Ovary (tissue), 10 donors: ENCODE measurements around the gene CALD1. TPM values are rescaled to one million over a fixed set of nuclear protein-coding genes. Genes with fewer than 3 reads are reported as not detected.
A peak's percentile ranks its signal among the peaks of the same experiment; 100 is the strongest.

Source experiments
- DNase-seq, 5 donors: peaks; one replicate each; pipeline ENCODE4 v3.0.0-alpha.2; 2019 to 2020
- H3K27ac ChIP-seq, 2 donors: fragments of 200-600 bp; one replicate each; pipeline versions ENCODE4 v1.5.1 to v1.8.0; 2019 to 2022
- H3K27me3 ChIP-seq: fragments of 200-600 bp; one replicate; pipeline ENCODE4 v1.8.0; 2022
- H3K36me3 ChIP-seq: fragments of 200-600 bp; sonication (generic); one replicate; pipeline ENCODE4 v1.5.1; 2019
- H3K4me1 ChIP-seq: one replicate; pipeline ENCODE4 v1.8.1; 2013; ENCODE audit warnings: mild to moderate bottlenecking, moderate library complexity; ENCODE audit not compliant: insufficient read depth
- H3K4me3 ChIP-seq: fragments of 200-600 bp; sonication (generic); one replicate; pipeline ENCODE4 v1.5.1; 2017
- H3K9me3 ChIP-seq, 2 donors: fragments of 200-600 bp in 1 of 2; sonication (generic) in 1 of 2; one replicate each; pipeline versions ENCODE4 v1.5.1 to v1.8.1; 2013 to 2019; ENCODE audit warnings: mild to moderate bottlenecking in 1 of 2, moderate library complexity in 1 of 2
- CTCF ChIP-seq, 3 donors: fragments of 450-650 bp in 2 of 3; fragments of 200-600 bp in 1 of 3; IDR thresholded peaks; one replicate each; pipeline versions ENCODE4 v1.5.1 to v1.8.0; 2016 to 2022; ENCODE audit warnings: antibody characterized with exemption in 3 of 3, mild to moderate bottlenecking in 1 of 3
- EP300 ChIP-seq: sonication (generic); formaldehyde crosslinking; IDR thresholded peaks from one replicate; pipeline ENCODE4 v1.6.1; 2017; ENCODE audit warnings: antibody characterized with exemption
- POLR2A ChIP-seq: fragments of 450-650 bp; IDR thresholded peaks from one replicate; pipeline ENCODE4 v1.6.1; 2017; ENCODE audit warnings: antibody characterized with exemption, mild to moderate bottlenecking, moderate library complexity
- WGBS, 3 donors: extraction: QIAGEN DNeasy Blood & Tissue Kit in 1 of 3; methylation state at CpG; one replicate each; pipeline versions ENCODE4 v1.1.5 to v1.1.7; 2013 to 2017; 5-methylcytosine and 5-hydroxymethylcytosine counted together
- intact Hi-C, 4 donors: fragments of 100-400 bp; cut with DNase I; formaldehyde crosslinking; loops; one replicate each; pipeline versions ENCODE4 v1.11.0 to v1.15.1; 2022 to 2023
- long read RNA-seq, 3 donors: library from polyadenylated mRNA in 2 of 3; unstranded in 2 of 3; transcript quantifications; one replicate each; pipeline ENCODE4 v2.0.0 and lab custom pipeline, GENCODE V29; 2021 to 2026
- polyA plus RNA-seq, 2 donors: library from polyadenylated mRNA; stranded (reverse); fragments of 200-250 nt in 1 of 2; fragments of 350-450 nt in 1 of 2; fragmentation: Illumina TruSeq in 1 of 2; extraction: RNeasy Lipid Tissue Mini Kit (QIAGEN cat#74804) in 1 of 2; gene quantifications; one replicate each; pipeline ENCODE4 v1.2.3, GENCODE V29; 2013 to 2014
- total RNA-seq, 7 donors: library from RNA; depleted of rRNA in 2 of 7; stranded (reverse); fragments of >200 nt in 2 of 7; fragmentation: NEBNext Ultra II Directional in 3 of 7; extraction: Animal tissue kit (Norgen Biotek cat#: 25700) in 3 of 7; gene quantifications; one replicate each; pipeline versions ENCODE4 v1.1.0 to v1.2.4, GENCODE V29; 2016 to 2023
- donor health status: DM: no; HTN: no; CAD: no; lungs with moderate emphysema.
- donor health status: DM: no; HTN: no; CAD: no.
- donor health status: Bipolar disorder and iron deficiency.
- donor health status: DM: yes; HTN: yes; CAD: no.
- donor health status: DM: no; HTN: no; CAD: no.
- donor health status: DM: yes; HTN: yes; CAD: no.

The CALD1 gene
- total RNA-seq: 100 to 1,000 TPM; 306 to 697 (median 463) TPM
- 100 to 1,000 TPM; 405 to 586 TPM for polyA plus RNA-seq
- long read RNA-seq, donor 1, full-length matches to known transcripts: 35 of 698 reads
- long read RNA-seq, donor 1, partial matches to known transcripts: 504 of 698 reads
- long read RNA-seq, donor 1, other reads (novel, unspliced or antisense): 159 of 698 reads
- long read RNA-seq, donor 2, full-length matches to known transcripts: 20 of 65 reads
- long read RNA-seq, donor 2, partial matches to known transcripts: 45 of 65 reads
- long read RNA-seq, donor 2, other reads (novel, unspliced or antisense): 0 of 65 reads
- long read RNA-seq, donor 3, full-length matches to known transcripts: 1,063 of 1,419 reads
- long read RNA-seq, donor 3, partial matches to known transcripts: 87 of 1,419 reads
- long read RNA-seq, donor 3, other reads (novel, unspliced or antisense): 269 of 1,419 reads

GRCh38 chr7:134778941-134779740, at the start of gene CALD1:
TSS of gene CALD1 (plus strand) at chr7:134779634. CDS start at chr7:134867734, 88,100 bp downstream.
- H3K4me3 ChIP-seq: peak within 1 kb of the TSS; percentile 71
- H3K27me3 ChIP-seq: no peaks in the 10 kb centered on the region
- H3K27ac ChIP-seq: peak within 1 kb of the TSS; percentile 51 to 82
- H3K4me1 ChIP-seq: peaks cover 13% of the 10 kb centered on the region
- no peaks in the 10 kb centered on the region for H3K9me3 ChIP-seq
- intact Hi-C loops: loop anchor here in 1 of 4 donors (10.0 kb wide), 2 partner anchors 46 to 84 kb away; no protein-coding TSS in a partner anchor
- no peak for TF ChIP-seq CTCF (IDR thresholded peaks at IDR 0.05)
- no peak for TF ChIP-seq EP300
- TF ChIP-seq POLR2A: peak; percentile 36
- peak; percentile 69 to 76 (median 75) for DNase-seq
- no peaks in the 10 kb centered on the region for H3K36me3 ChIP-seq
- WGBS, 3 donors: 3 to 4% (median 3%) methylated on average over 15 of the region's 15 CpGs

- 28 to 41% (median 30%) methylated on average over 4 of the region's 4 CpGs for WGBS, 3 donors
- Histone ChIP-seq H3K4me3 (peak overlapping the region; percentile 13), H3K36me3 (no peaks in the 10 kb centered on the region), H3K4me1 (peaks cover 14% of the 10 kb centered on the region), H3K27me3 (no peaks in the 10 kb centered on the region), H3K27ac (peak overlapping the region; percentile 58 to 80), H3K9me3 (no peaks in the 10 kb centered on the region)
- TF ChIP-seq CTCF (IDR thresholded peaks at IDR 0.05): no peak
- TF ChIP-seq POLR2A: no peak
- no peak for TF ChIP-seq EP300
- intact Hi-C loops: no loop called here
- no peak for DNase-seq
These were observed 49.5 kb upstream of the CALD1 start for GRCh38 chr7:134729895-134730294.

- no peaks in the 10 kb centered on the region for H3K9me3 ChIP-seq
- WGBS, 3 donors: 0 to 10% (median 3%) methylated on average over 1 of the region's 1 CpG
- intact Hi-C loops: no loop called here
- H3K4me3 ChIP-seq: peak overlapping the region; percentile 13
- H3K27ac ChIP-seq: peak overlapping the region; percentile 57 to 80
- DNase-seq: no peak
- peaks cover 14% of the 10 kb centered on the region for H3K4me1 ChIP-seq
- H3K27me3 ChIP-seq: no peaks in the 10 kb centered on the region
- TF ChIP-seq POLR2A (no peak), EP300 (no peak), CTCF (IDR thresholded peaks at IDR 0.05) (no peak)
- H3K36me3 ChIP-seq: no peaks in the 10 kb centered on the region
These were observed 49.0 kb upstream of the CALD1 start for GRCh38 chr7:134730411-134730829.

- Histone ChIP-seq H3K4me3 (no peak overlapping the region), H3K4me1 (peaks cover 14% of the 10 kb centered on the region), H3K27ac (peak overlapping the region in 1 of 2 donors; percentile 80), H3K36me3 (no peaks in the 10 kb centered on the region), H3K9me3 (no peaks in the 10 kb centered on the region), H3K27me3 (no peaks in the 10 kb centered on the region)
- no peak for TF ChIP-seq CTCF (IDR thresholded peaks at IDR 0.05)
- no peak for TF ChIP-seq POLR2A
- TF ChIP-seq EP300: no peak
- intact Hi-C loops: no loop called here
- 27 to 41% (median 29%) methylated on average over 1 of the region's 1 CpG for WGBS, 3 donors
- no peak for DNase-seq
These were observed 47.8 kb upstream of the CALD1 start for GRCh38 chr7:134731616-134732015.
